Stimulated activated naive CD4-positive, alpha-beta T cell treated with Interleukin-2 at 50 U/mL for 16 hours (primary cell): ENCODE data around the gene FOXE3.
"Not testable (repeated sequence)": the region's sequence is repeated elsewhere in the genome, so short reads cannot be mapped to it uniquely, and the experiment has no call there.

Experiments
- DNase-seq: peaks from one replicate; lab custom pipeline; 2025; lab: John Stamatoyannopoulos, UW

FOXE3 gene

GRCh38 chr1:47449822-47450552 is 33.9 kb downstream of the FOXE3 start:
- DNase-seq, result no peak

- DNase-seq, result no peak
Observed at GRCh38 chr1:47450606-47451005, 34.5 kb downstream of the FOXE3 start.

GRCh38 chr1:47452426-47452825 is 36.3 kb downstream of the FOXE3 start:
- no peak for DNase-seq

DNA sequence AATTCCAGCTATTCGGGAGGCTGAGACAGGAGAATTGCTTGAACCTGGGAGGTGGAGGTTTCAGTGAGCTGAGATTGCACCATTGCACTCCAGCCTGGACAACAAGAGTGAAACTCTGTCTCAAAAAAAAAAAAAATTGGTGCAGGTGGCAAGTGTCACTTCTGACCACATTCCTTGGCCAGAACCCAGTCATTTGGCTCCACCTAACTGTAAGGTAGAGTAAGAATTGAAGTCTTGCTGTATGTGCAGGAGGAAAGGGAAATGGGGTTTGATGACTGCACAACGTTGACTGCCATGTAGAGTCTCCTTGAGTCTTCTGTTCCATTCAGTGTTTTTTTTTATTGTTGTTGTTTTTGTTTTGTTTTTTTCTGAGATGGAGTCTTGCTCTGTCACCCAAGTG is 37.8 kb downstream of the FOXE3 start:
- DNase-seq, result not testable (repeated sequence)

DNA sequence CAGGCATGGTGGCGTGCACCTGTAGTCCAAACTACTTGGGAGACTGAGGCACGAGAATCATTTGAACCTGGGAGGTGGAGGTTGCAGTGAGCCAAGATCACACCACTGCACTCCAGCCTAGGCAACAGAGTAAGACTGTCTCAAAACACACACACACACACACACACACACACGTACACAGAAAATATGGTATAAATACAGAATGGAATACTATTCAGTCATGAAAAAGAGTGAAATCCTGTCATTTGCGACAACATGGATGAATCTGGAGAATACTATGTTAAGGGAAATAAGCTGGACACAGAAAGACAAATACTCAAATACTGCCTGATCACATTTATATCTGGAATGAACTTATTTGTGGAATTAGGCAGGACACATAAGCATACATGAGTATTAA is 40.2 kb downstream of the FOXE3 start:
- DNase-seq, result no peak

DNA sequence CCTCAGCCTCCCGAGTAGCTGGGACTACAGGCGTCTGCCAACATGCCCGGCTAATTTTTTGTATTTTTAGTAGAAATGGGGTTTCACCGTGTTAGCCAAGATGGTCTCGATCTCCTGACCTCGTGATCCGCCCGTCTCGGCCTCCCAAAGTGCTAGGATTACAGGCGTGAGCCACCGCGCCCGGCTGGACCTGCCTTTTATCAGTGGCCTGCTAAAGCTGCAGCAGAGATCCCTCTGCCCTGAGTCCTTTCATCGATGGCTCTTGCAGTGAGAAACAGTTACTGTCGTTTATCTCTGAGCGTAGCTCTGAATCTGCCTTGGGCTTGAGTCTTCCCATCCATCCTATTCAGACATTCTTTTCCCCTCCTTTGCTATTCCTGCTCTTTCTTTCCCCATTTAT is 41.5 kb downstream of the FOXE3 start:
- not testable (repeated sequence) for DNase-seq

DNA sequence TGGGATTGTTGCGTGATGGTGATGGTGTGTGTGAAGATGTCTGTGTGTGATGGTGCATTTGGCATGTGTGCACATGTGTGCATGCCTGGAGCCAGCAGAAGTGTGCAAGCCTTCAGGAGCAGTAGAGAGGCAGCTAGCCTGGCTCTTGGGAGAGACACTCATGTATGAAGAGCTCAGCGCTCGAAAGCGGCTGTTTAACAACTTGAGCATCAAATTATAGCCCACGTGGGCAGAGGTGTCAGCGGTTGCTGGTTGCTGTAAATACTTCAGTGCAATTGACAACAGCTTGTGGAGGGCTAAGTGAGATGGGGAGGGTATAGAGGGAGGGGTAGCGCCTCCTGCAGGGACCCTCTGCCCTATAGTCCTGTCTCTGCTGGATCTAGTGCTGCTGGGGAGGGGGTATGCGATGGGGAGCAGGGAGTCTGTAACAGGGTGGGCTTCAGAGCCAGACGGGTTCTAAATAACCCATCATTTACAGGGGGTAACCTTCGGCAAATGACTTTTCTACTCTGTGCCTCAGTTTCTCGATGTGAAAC is 43.2 kb downstream of the FOXE3 start:
- no peak for DNase-seq

GRCh38 chr1:47460040-47460439 is 44.0 kb downstream of the FOXE3 start:
- DNase-seq, result no peak

- DNase-seq, result no peak
Observed at GRCh38 chr1:47460456-47460855, 44.4 kb downstream of the FOXE3 start.

DNA sequence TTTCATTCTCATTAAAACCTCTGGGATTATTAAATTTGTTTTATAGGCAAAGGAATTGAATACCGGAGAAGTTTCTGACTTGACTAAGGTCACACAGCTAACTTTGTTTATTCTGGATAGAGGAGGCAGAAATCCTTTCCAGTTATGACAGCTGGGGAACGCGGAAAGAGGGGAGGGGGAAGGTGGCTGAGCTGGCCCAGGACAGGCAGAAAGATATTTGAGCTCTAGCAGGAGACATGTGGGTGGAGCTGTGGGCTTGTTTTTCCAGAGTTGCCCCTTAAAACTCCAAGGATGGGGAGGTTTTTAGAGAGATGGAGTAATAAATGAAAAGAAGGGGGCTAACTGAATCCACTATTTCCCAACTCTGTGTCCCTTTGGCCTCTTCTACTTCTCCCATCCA is 49.5 kb downstream of the FOXE3 start:
- DNase-seq, result no peak
